ENCODE data around the gene ZFAND4. TPM values are rescaled to one million over a fixed set of nuclear protein-coding genes. Genes with fewer than 3 reads are reported as not detected.

Gene ZFAND4
- total RNA-seq, 2 experiments from 2014 or later = 16.5 to 18.5 TPM

GRCh38 chr10:45594276-45595157 is 78.1 kb downstream of the ZFAND4 start:
- H3K27ac Mint-ChIP-seq = peak overlapping the region; percentile 93
- peaks cover 10% of the 10 kb centered on the region for H3K9me3 Mint-ChIP-seq
- H3K4me3 Mint-ChIP-seq = peak overlapping the region; percentile 85
- H3K36me3 Mint-ChIP-seq (ENCODE audit: low read depth) = peaks cover 16% of the 10 kb centered on the region
- CTCF ChIA-PET = no interaction called here
- POLR2A ChIA-PET = interaction anchor here (1.2 kb wide), 1 partner anchor 14 kb away, joined by 3 read pairs; no protein-coding TSS in a partner anchor
- peaks cover 31% of the 10 kb centered on the region for H3K4me1 Mint-ChIP-seq
- H3K27me3 Mint-ChIP-seq = peaks cover 10% of the 10 kb centered on the region
- DNase-seq = peak; percentile 92

GRCh38 chr10:45593938-45594275 is 78.7 kb downstream of the ZFAND4 start:
- Mint-ChIP-seq H3K27me3 (peaks cover 5% of the 10 kb centered on the region), H3K4me3 (peak overlapping the region; percentile 85), H3K4me1 (peaks cover 31% of the 10 kb centered on the region), H3K27ac (peak overlapping the region; percentile 93), H3K9me3 (peaks cover 6% of the 10 kb centered on the region), H3K36me3 (ENCODE audit: low read depth) (peaks cover 18% of the 10 kb centered on the region)
- CTCF ChIA-PET = no interaction called here
- POLR2A ChIA-PET = interaction anchor here (1.2 kb wide), 1 partner anchor 13 kb away, joined by 3 read pairs; no protein-coding TSS in a partner anchor
- no peak for DNase-seq

- CTCF ChIA-PET = no interaction called here
- POLR2A ChIA-PET = no interaction called here
- Mint-ChIP-seq H3K36me3 (ENCODE audit: low read depth) (peaks cover 18% of the 10 kb centered on the region), H3K4me3 (peak overlapping the region; percentile 85), H3K27ac (peak overlapping the region; percentile 93), H3K4me1 (peaks cover 31% of the 10 kb centered on the region), H3K27me3 (peaks cover 5% of the 10 kb centered on the region), H3K9me3 (peaks cover 6% of the 10 kb centered on the region)
- DNase-seq = no peak
Measured at GRCh38 chr10:45592926-45593325, 79.6 kb downstream of the ZFAND4 start.

GRCh38 chr10:45592432-45592831 is 80.1 kb downstream of the ZFAND4 start:
- POLR2A ChIA-PET = no interaction called here
- DNase-seq = no peak
- Mint-ChIP-seq H3K27me3 (peaks cover 3% of the 10 kb centered on the region), H3K36me3 (ENCODE audit: low read depth) (peaks cover 18% of the 10 kb centered on the region), H3K27ac (no peak overlapping the region), H3K9me3 (peaks cover 6% of the 10 kb centered on the region), H3K4me1 (peaks cover 31% of the 10 kb centered on the region), H3K4me3 (peak overlapping the region; percentile 54)
- CTCF ChIA-PET = no interaction called here

- POLR2A ChIA-PET = no interaction called here
- no peak overlapping the region for H3K4me3 Mint-ChIP-seq
- no peak for DNase-seq
Measured at GRCh38 chr10:45591280-45591679, 81.3 kb downstream of the ZFAND4 start.

GRCh38 chr10:45589868-45590267 is 82.7 kb downstream of the ZFAND4 start:
- Mint-ChIP-seq H3K36me3 (ENCODE audit: low read depth) (peaks cover 26% of the 10 kb centered on the region), H3K4me1 (peaks cover 24% of the 10 kb centered on the region), H3K27me3 (no peaks in the 10 kb centered on the region), H3K4me3 (no peak overlapping the region), H3K9me3 (peaks cover 10% of the 10 kb centered on the region), H3K27ac (no peak overlapping the region)
- POLR2A ChIA-PET = no interaction called here
- CTCF ChIA-PET = no interaction called here
- no peak for DNase-seq

More at GRCh38 chr10:45591280-45591679, 81.3 kb downstream of the ZFAND4 start:
- no peak overlapping the region for H3K27ac Mint-ChIP-seq
- H3K9me3 Mint-ChIP-seq = peaks cover 10% of the 10 kb centered on the region
- peaks cover 31% of the 10 kb centered on the region for H3K4me1 Mint-ChIP-seq
- CTCF ChIA-PET = interaction anchor here (1.0 kb wide), 1 partner anchor 11 kb away, joined by 5 read pairs; no protein-coding TSS in a partner anchor
- H3K27me3 Mint-ChIP-seq = peaks cover 3% of the 10 kb centered on the region
- H3K36me3 Mint-ChIP-seq (ENCODE audit: low read depth) = peaks cover 22% of the 10 kb centered on the region

DNA sequence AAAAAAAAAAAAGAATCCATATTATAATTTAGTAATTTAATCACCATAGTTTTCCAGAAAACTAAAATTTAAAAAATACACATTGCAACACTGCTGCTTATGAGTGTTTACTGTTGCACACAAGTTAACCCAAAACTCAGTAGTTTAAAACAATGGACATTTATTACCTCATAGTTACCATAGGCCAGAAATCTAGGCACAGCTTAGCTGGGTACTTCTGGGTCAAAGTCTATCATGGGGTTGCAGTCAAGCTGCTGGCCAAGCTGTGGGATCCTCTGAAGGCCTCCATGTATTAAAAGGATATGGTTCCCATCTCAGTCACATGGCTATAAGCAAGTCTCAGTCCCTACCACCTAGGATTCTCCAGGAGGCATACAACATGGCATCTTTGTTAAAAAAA is 83.6 kb downstream of the ZFAND4 start:
- CTCF ChIA-PET = no interaction called here
- POLR2A ChIA-PET = no interaction called here
- no peak overlapping the region for H3K27ac Mint-ChIP-seq
- peaks cover 30% of the 10 kb centered on the region for H3K36me3 Mint-ChIP-seq (ENCODE audit: low read depth)
- peaks cover 22% of the 10 kb centered on the region for H3K4me1 Mint-ChIP-seq
- H3K4me3 Mint-ChIP-seq = no peak overlapping the region
- H3K27me3 Mint-ChIP-seq = no peaks in the 10 kb centered on the region
- peaks cover 10% of the 10 kb centered on the region for H3K9me3 Mint-ChIP-seq
- DNase-seq = no peak

GRCh38 chr10:45586028-45586824 is 86.3 kb downstream of the ZFAND4 start:
- ChIA-PET CTCF (no interaction called here), POLR2A (no interaction called here)
- peaks cover 10% of the 10 kb centered on the region for H3K9me3 Mint-ChIP-seq
- H3K27ac Mint-ChIP-seq = no peak overlapping the region
- no peaks in the 10 kb centered on the region for H3K27me3 Mint-ChIP-seq
- peaks cover 9% of the 10 kb centered on the region for H3K4me1 Mint-ChIP-seq
- no peak overlapping the region for H3K4me3 Mint-ChIP-seq
- peaks cover 29% of the 10 kb centered on the region for H3K36me3 Mint-ChIP-seq (ENCODE audit: low read depth)
- DNase-seq = no peak

DNA sequence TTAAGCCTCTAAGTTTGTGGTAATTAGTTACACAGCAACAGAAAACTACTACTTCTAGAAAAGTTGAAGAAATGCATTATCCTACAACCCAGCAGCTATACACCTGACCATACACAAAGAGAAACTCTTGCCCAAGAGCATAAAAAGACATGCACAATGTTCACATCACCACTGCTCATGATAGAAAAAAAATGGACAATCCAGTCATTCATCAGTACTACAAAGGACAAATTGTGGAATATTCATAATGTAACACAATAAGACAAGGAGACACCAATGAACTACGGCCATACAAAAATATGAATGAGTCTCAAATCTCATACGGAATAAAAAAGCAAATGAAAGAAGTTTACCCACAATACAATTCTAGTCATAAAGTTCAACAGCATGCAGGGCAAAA is 87.4 kb downstream of the ZFAND4 start:
- Mint-ChIP-seq H3K4me1 (peaks cover 19% of the 10 kb centered on the region), H3K27me3 (no peaks in the 10 kb centered on the region), H3K4me3 (no peak overlapping the region), H3K9me3 (peaks cover 9% of the 10 kb centered on the region), H3K27ac (no peak overlapping the region), H3K36me3 (ENCODE audit: low read depth) (peaks cover 23% of the 10 kb centered on the region)
- DNase-seq = no peak
- CTCF ChIA-PET = no interaction called here
- POLR2A ChIA-PET = no interaction called here

DNA sequence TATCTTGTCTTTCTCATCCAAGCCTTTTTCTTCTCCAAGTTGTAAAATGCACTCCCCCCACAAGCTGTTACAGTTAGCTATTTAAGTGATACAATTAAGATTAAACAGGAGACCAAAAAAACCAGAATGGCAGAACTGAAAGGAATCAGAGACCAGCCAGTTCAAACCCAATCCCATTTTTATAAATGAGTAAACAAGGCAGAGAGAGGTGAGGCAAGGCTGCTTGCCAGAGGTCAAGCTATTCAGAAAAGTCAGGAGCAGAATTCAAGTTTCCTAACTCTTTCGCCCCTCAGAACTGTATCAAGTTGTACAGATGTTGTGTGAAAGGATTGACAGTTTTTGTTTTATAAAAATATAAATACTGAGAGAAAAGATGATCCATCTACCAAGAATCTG is 90.2 kb downstream of the ZFAND4 start:
- Mint-ChIP-seq H3K27me3 (no peaks in the 10 kb centered on the region), H3K9me3 (peaks cover 4% of the 10 kb centered on the region), H3K36me3 (ENCODE audit: low read depth) (peaks cover 16% of the 10 kb centered on the region), H3K4me3 (no peak overlapping the region), H3K4me1 (peaks cover 30% of the 10 kb centered on the region), H3K27ac (no peak overlapping the region)
- no peak for DNase-seq
- POLR2A ChIA-PET = no interaction called here
- CTCF ChIA-PET = no interaction called here

DNA sequence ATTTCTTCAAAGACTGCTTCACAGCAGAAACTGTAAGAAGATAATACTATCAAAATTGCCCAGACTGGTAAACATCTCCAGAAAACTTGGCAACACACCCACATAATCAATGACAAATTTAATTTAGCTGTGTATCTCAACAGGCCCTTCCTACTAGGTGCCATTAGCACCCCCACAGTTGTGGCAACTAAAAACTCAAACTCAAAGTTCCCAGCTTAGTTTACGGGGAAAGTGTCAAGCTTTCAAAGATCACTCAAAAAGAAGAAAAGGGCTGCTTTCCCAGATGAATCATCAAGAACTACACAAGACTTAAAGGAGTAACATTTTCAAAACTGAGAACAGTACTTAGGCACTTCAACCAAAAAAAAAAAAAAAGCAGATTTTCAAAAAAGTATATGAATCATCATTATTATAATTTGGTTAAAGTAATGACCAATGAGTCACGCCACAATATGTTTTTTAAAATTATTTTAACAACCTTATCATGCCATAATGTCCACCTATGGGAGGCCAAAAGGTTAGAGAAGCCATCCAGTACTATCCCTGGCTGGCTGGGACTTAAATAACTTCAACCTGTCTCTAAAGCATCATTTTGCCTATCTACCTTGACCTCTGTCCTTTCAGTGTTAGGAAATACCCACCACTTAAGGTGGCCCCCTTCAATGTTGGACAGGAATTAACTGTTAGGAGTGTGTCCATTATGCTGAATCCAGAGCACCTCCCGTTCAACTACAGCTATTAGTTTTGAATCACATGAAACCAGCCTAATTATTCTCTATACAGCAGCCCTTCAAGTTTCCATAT is 90.8 kb downstream of the ZFAND4 start:
- H3K36me3 Mint-ChIP-seq (ENCODE audit: low read depth) = peaks cover 13% of the 10 kb centered on the region
- POLR2A ChIA-PET = no interaction called here
- peaks cover 2% of the 10 kb centered on the region for H3K9me3 Mint-ChIP-seq
- H3K27me3 Mint-ChIP-seq = no peaks in the 10 kb centered on the region
- CTCF ChIA-PET = no interaction called here
- no peak for DNase-seq
- H3K27ac Mint-ChIP-seq = peak overlapping the region; percentile 96
- no peak overlapping the region for H3K4me3 Mint-ChIP-seq
- H3K4me1 Mint-ChIP-seq = peaks cover 30% of the 10 kb centered on the region

DNA sequence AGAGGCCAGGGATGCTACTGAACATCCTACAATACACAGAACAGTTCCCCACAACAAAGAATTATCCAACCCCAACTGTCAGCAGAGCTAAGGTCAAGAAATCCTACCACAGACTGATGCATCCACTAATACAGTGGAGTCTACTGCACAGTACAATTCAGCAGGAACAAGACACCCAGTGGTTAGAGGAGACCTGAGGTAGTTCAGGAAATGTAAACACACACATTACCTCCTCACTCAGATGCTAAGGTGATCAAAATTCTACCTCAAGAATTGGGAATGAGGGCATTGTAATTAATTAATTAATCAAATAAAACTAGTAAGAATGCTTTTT is 91.4 kb downstream of the ZFAND4 start:
- Mint-ChIP-seq H3K4me3 (peak overlapping the region; percentile 85), H3K4me1 (peaks cover 30% of the 10 kb centered on the region), H3K9me3 (no peaks in the 10 kb centered on the region), H3K27ac (peak overlapping the region; percentile 96), H3K36me3 (ENCODE audit: low read depth) (peaks cover 12% of the 10 kb centered on the region), H3K27me3 (no peaks in the 10 kb centered on the region)
- DNase-seq = no peak
- ChIA-PET CTCF (interaction anchor here (0.6 to 0.9 kb wide), 4 partner anchors 20 to 331 kb away, joined by 3 to 4 read pairs (median 3); no protein-coding TSS in a partner anchor), POLR2A (no interaction called here)
